Uterus (tissue), 2 donors: ENCODE results near the gene PRPF18.

Experiments used
- CTCF ChIP-seq, 4 experiments: fragments of 200-600 bp in 2 of 4; fragments of 450-650 bp in 2 of 4; sonication (generic) in 2 of 4; IDR thresholded peaks; one replicate each; pipeline ENCODE4 v1.5.1; 2016 to 2019; ENCODE audit warnings: antibody characterized with exemption in 4 of 4, mild to moderate bottlenecking in 2 of 4, moderate library complexity in 1 of 4
- POLR2A ChIP-seq, 2 donors: fragments of 450-650 bp; IDR thresholded peaks; one replicate each; pipeline ENCODE4 v1.6.1; 2016; ENCODE audit warnings: antibody characterized with exemption in 2 of 2, mild to moderate bottlenecking in 1 of 2, moderate library complexity in 1 of 2

DNA sequence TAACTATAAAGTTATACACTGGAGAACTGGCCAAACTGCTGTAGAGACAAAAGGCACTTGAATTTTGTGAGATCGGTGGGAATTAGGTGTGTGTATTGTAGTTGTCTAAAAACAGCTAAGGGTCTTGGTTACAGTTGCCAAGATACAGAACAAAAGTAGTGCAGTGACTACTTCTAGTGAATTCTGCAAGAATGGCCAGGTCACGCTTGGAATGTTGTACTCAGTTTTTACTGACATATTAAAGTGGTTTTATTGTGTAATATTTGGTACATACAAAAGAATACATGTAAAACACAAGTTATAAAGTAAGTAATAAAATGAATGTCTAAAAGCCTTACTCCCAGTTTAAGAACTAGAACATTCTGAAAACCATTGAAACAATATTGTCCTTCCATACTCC lies 42.4 kb downstream of the PRPF18 start:
- TF ChIP-seq CTCF (IDR thresholded peaks at IDR 0.05), result no peak
- no peak for TF ChIP-seq POLR2A (IDR thresholded peaks at IDR 0.05)
